ENCODE data around the gene GALK1. TPM values are rescaled to one million over a fixed set of nuclear protein-coding genes. Genes with fewer than 3 reads are reported as not detected.

The GALK1 gene
- total and polyA plus RNA-seq, 2 of the 13 experiments (the other 11 are each of a cell fraction or from before 2014, with no cell fraction given), result 59.9 to 93.6 TPM

DNA sequence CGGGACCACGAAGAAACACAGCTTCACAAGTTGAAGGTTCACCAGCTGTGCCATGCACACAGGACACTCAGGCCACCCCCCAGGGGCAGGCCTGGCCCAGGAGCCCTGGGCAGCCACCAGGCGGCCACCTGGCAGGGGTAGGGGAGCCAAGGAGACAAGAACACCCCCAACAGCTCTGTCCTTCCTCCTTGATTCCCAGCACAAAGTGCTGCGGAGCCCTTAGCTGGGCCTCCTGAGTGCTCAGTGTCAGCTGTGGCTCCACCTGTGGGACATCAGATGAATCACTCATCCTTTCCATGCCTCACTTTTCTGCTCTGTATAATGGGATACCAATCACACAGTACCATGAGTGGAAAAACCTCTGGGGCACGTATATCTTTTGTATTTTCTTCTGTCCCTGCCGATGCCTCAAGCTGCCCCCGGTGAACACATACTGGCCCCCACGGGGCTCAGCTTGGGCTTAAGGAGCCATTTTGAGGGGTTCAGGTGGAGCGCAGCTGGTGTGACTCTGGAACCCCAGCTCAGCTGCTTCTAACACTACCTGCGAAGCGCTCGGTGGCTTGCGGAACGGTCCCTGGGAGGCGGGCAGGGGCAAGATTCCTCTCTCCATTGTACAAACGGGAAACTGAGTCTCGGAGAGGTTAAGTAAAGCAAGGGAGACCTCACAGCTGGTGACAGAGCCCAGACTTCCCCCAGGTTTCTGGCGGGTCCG is 12.0 kb downstream of the GALK1 start (continued):
- TF ChIP-seq NFKBIZ (CRISPR knock-in tag; IDR thresholded peaks at IDR 0.05), result 0 out of 2 replicates have a peak, but pooled peaks have one; percentile 2
- peak; percentile 55; the same call in 1 of the 2 replicates for TF ChIP-seq MED13 (CRISPR knock-in tag; IDR thresholded peaks at IDR 0.05)
- TF ChIP-seq ZNF629 (CRISPR knock-in tag; conservative IDR thresholded peaks at IDR 0.05), result peak; percentile 98
- no peak for TF ChIP-seq ZBTB8A (CRISPR knock-in tag; IDR thresholded peaks at IDR 0.05; ENCODE audit: borderline replicate concordance, low read depth)
- TF ChIP-seq ZNF317 (CRISPR knock-in tag; IDR thresholded peaks at IDR 0.05), result no peak
- no peak for TF ChIP-seq ZNF24 (IDR thresholded peaks at IDR 0.05)
- TF ChIP-seq, protein P1, sequence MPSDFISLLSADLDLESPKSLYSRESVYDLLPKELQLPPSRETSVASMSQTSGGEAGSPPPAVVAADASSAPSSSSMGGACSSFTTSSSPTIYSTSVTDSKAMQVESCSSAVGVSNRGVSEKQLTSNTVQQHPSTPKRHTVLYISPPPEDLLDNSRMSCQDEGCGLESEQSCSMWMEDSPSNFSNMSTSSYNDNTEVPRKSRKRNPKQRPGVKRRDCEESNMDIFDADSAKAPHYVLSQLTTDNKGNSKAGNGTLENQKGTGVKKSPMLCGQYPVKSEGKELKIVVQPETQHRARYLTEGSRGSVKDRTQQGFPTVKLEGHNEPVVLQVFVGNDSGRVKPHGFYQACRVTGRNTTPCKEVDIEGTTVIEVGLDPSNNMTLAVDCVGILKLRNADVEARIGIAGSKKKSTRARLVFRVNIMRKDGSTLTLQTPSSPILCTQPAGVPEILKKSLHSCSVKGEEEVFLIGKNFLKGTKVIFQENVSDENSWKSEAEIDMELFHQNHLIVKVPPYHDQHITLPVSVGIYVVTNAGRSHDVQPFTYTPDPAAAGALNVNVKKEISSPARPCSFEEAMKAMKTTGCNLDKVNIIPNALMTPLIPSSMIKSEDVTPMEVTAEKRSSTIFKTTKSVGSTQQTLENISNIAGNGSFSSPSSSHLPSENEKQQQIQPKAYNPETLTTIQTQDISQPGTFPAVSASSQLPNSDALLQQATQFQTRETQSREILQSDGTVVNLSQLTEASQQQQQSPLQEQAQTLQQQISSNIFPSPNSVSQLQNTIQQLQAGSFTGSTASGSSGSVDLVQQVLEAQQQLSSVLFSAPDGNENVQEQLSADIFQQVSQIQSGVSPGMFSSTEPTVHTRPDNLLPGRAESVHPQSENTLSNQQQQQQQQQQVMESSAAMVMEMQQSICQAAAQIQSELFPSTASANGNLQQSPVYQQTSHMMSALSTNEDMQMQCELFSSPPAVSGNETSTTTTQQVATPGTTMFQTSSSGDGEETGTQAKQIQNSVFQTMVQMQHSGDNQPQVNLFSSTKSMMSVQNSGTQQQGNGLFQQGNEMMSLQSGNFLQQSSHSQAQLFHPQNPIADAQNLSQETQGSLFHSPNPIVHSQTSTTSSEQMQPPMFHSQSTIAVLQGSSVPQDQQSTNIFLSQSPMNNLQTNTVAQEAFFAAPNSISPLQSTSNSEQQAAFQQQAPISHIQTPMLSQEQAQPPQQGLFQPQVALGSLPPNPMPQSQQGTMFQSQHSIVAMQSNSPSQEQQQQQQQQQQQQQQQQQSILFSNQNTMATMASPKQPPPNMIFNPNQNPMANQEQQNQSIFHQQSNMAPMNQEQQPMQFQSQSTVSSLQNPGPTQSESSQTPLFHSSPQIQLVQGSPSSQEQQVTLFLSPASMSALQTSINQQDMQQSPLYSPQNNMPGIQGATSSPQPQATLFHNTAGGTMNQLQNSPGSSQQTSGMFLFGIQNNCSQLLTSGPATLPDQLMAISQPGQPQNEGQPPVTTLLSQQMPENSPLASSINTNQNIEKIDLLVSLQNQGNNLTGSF (CRISPR knock-in tag; IDR thresholded peaks at IDR 0.05), result 0 out of 2 replicates have a peak, but pooled peaks have one; percentile 57
- no peak for TF ChIP-seq ZFAT (CRISPR knock-in tag; conservative IDR thresholded peaks at IDR 0.05)
- no peak for TF ChIP-seq KDM4B (CRISPR knock-in tag; IDR thresholded peaks at IDR 0.05)
- TF ChIP-seq KLF13 (CRISPR knock-in tag; IDR thresholded peaks at IDR 0.05), result no peak
- TF ChIP-seq SKIL (CRISPR knock-in tag; IDR thresholded peaks at IDR 0.05; ENCODE audit: borderline replicate concordance), result no peak
- TF ChIP-seq ARID3A (IDR thresholded peaks at IDR 0.05; ENCODE audit: low read depth, low read length), result no peak
- no peak for TF ChIP-seq HNRNPH1 (optimal IDR thresholded peaks at IDR 0.05; ENCODE audit: low read depth, low read length)
- no peak for TF ChIP-seq NFYB (CRISPR knock-in tag; IDR thresholded peaks at IDR 0.05)
- no peak for TF ChIP-seq RFX1 (IDR thresholded peaks at IDR 0.05)
- no peak for TF ChIP-seq ATF7 (IDR thresholded peaks at IDR 0.05)
- TF ChIP-seq ATF7 (CRISPR knock-in tag; IDR thresholded peaks at IDR 0.05), result no peak
- TF ChIP-seq SIN3B (IDR thresholded peaks at IDR 0.05; ENCODE audit: low read length), result no peak
- peak; percentile 43; the same call in 1 of the 2 replicates for TF ChIP-seq ZNF788 (CRISPR knock-in tag; IDR thresholded peaks at IDR 0.05; ENCODE audit: borderline replicate concordance)
- TF ChIP-seq CHD2 (IDR thresholded peaks at IDR 0.05; ENCODE audit: low read depth, low read length), result no peak
- no peak for TF ChIP-seq DNMT1 (CRISPR knock-in tag; IDR thresholded peaks at IDR 0.05)
- TF ChIP-seq ZNF747 (CRISPR knock-in tag; IDR thresholded peaks at IDR 0.05; ENCODE audit: borderline replicate concordance), result no peak; the same call in 1 of the 2 replicates

Measured in HepG2 (cell line).